GM23248 (cell line): ENCODE measurements around the gene TARS3. TPM values are rescaled to one million over a fixed set of nuclear protein-coding genes. Genes with fewer than 3 reads are reported as not detected.

Source experiments
- DNase-seq: peaks from one replicate; pipeline ENCODE4 v3.0.0-alpha.2; 2015
- H2AFZ ChIP-seq: fragments of 200-600 bp; sonication (generic); 2 replicates; pipeline ENCODE4 v1.6.1; 2016; ENCODE audit warnings: antibody characterized with exemption
- H3F3A ChIP-seq: fragments of 200-600 bp; sonication (generic); 2 replicates; pipeline ENCODE4 v1.6.1; 2016; ENCODE audit warnings: mild to moderate bottlenecking, antibody characterized with exemption, mixed run types; ENCODE audit not compliant: insufficient read depth
- H3K27ac ChIP-seq: fragments of 200-600 bp; sonication (generic); 2 replicates; pipeline ENCODE4 v1.5.1; 2016; ENCODE audit warnings: mild to moderate bottlenecking
- H3K27me3 ChIP-seq: fragments of 200-600 bp; sonication (generic); replicated peaks from 2 replicates; pipeline ENCODE4 v1.6.1; 2016; ENCODE audit warnings: mild to moderate bottlenecking; ENCODE audit not compliant: insufficient read depth
- H3K36me3 ChIP-seq: fragments of 200-600 bp; sonication (generic); 2 replicates; pipeline ENCODE4 v1.6.1; 2016; ENCODE audit warnings: low read depth, mild to moderate bottlenecking
- H3K4me1 ChIP-seq: fragments of 200-600 bp; sonication (generic); 2 replicates; pipeline ENCODE4 v1.6.1; 2016; ENCODE audit warnings: mild to moderate bottlenecking; ENCODE audit not compliant: insufficient read depth
- H3K4me2 ChIP-seq: fragments of 200-600 bp; sonication (generic); one replicate; pipeline ENCODE4 v1.6.1; 2016; ENCODE audit warnings: mild to moderate bottlenecking; ENCODE audit not compliant: unreplicated experiment
- H3K4me3 ChIP-seq: fragments of 200-600 bp; sonication (generic); 2 replicates; pipeline ENCODE4 v1.5.1; 2016; ENCODE audit warnings: mild to moderate bottlenecking
- H3K79me2 ChIP-seq: fragments of 200-600 bp; sonication (generic); 2 replicates; pipeline ENCODE4 v1.6.1; 2016; ENCODE audit warnings: mild to moderate bottlenecking; ENCODE audit not compliant: insufficient read depth
- H3K9ac ChIP-seq: fragments of 200-600 bp; sonication (generic); 2 replicates; pipeline ENCODE4 v1.6.1; 2016; ENCODE audit warnings: mild to moderate bottlenecking
- H3K9me2 ChIP-seq: fragments of 200-600 bp; sonication (generic); 2 replicates; pipeline ENCODE4 v1.6.1; 2016; ENCODE audit warnings: mixed run types, mild to moderate bottlenecking, moderate library complexity; ENCODE audit not compliant: insufficient read depth
- H3K9me3 ChIP-seq: fragments of 200-600 bp; sonication (generic); one replicate; pipeline ENCODE4 v1.6.1; 2017; ENCODE audit warnings: low read depth
- H4K20me1 ChIP-seq: fragments of 200-600 bp; sonication (generic); 2 replicates; pipeline ENCODE4 v1.6.0; 2016; ENCODE audit not compliant: insufficient read depth
- EZH2 ChIP-seq: fragments of 200-600 bp; sonication (generic); IDR thresholded peaks from 2 replicates; pipeline ENCODE4 v1.6.1; 2018; ENCODE audit warnings: antibody characterized with exemption, mild to moderate bottlenecking; ENCODE audit not compliant: insufficient read depth, poor library complexity, severe bottlenecking
- EZH2phosphoT487 ChIP-seq: fragments of 200-600 bp; sonication (generic); IDR thresholded peaks from 2 replicates; pipeline ENCODE4 v1.6.1; 2018; ENCODE audit warnings: antibody characterized with exemption, moderate library complexity, mild to moderate bottlenecking, low read depth; ENCODE audit not compliant: insufficient read depth
- WGBS, 2 experiments: methylation state at CpG; one replicate each; pipeline ENCODE4 v1.1.6; 2015 to 2017; ENCODE audit warnings: low lambda C conversion rate in 2 of 2, low coverage in 1 of 2; ENCODE audit errors: missing lambda C conversion rate in 2 of 2; 5-methylcytosine and 5-hydroxymethylcytosine counted together
- in situ Hi-C: fragments of 300-500 bp; cut with MboI; formaldehyde crosslinking; loops from 2 replicates; pipeline ENCODE4 v1.15.0; 2020
- polyA plus RNA-seq: library from polyadenylated mRNA; unstranded; fragments of >200 nt; fragmentation: Nextera tagmentation; extraction: Ambion mirVana; gene quantifications from 2 replicates; pipeline ENCODE4 v1.2.1, GENCODE V29; 2016
- total RNA-seq: library from RNA; depleted of rRNA; stranded (reverse); fragments of >200 nt; shearing (Covaris generic); gene quantifications from 2 replicates; pipeline ENCODE4 v1.2.3, GENCODE V29; 2014

TARS3 gene
- total and polyA plus RNA-seq, 2 experiments from 2014 or later: 7.9 to 8.1 TPM

DNA sequence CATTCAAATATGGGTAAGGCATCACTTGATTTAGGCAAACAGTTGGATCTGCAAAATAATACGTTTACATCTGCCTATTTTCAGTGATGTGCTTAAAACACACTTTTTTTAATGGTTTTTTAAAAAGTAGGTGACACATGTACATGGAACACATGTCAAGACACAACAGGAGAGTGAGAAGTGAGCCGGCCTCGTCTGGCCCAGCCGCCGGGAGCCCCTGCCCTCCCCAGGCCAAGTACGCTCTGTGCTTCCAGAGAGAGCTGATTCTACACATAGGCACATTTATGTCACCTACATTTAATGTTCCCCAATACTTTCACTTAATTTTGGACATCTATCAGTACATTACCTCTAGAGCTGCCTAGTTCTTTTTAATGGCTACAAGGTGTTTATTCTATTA lies 75.9 kb downstream of the TARS3 start:
- H3F3A ChIP-seq: peaks cover 17% of the 10 kb centered on the region
- no peak overlapping the region for H3K27ac ChIP-seq
- DNase-seq: no peak
- in situ Hi-C loops: no loop called here
- no peak overlapping the region for H3K9ac ChIP-seq
- no peak overlapping the region for H3K4me2 ChIP-seq
- no peaks in the 10 kb centered on the region for H3K27me3 ChIP-seq
- TF ChIP-seq EZH2phosphoT487: no peak
- no peak for TF ChIP-seq EZH2
- H3K36me3 ChIP-seq: peaks cover 39% of the 10 kb centered on the region
- peaks cover 23% of the 10 kb centered on the region for H3K4me1 ChIP-seq
- H3K79me2 ChIP-seq: peaks cover 62% of the 10 kb centered on the region
- H2AFZ ChIP-seq: no peak overlapping the region
- no peaks in the 10 kb centered on the region for H3K9me3 ChIP-seq
- H4K20me1 ChIP-seq: no peaks in the 10 kb centered on the region
- H3K9me2 ChIP-seq: no peaks in the 10 kb centered on the region
- WGBS, 2 experiments: 96 to 98% methylated on average over 6 of the region's 6 CpGs
- no peak overlapping the region for H3K4me3 ChIP-seq

DNA sequence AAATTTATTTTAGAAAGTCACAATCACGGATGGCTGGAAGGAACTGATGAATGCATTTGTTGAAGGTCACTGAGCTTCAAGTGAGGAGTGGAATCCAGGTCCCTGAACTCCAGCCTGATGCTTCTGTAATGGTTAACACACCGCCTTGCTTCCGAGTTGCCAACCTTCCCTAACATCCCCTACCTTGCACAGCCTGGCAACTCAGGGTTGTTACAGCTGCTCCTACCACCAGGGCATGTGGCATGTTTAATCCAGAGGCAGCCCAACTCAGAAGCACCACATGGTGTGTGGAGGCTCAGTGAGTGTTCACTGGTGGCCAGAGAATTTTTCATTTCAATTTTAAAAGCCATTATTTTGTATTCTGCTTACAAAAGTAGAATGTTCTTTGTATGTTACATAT lies 77.0 kb downstream of the TARS3 start:
- Histone ChIP-seq H3F3A (peaks cover 23% of the 10 kb centered on the region), H2AFZ (no peak overlapping the region), H3K27me3 (no peaks in the 10 kb centered on the region), H3K9me2 (no peaks in the 10 kb centered on the region), H3K9me3 (no peaks in the 10 kb centered on the region), H3K27ac (0 out of 2 replicates have a peak overlapping the region, but pooled peaks have one; percentile 1), H3K4me1 (peaks cover 22% of the 10 kb centered on the region), H3K36me3 (peaks cover 45% of the 10 kb centered on the region), H3K4me2 (no peak overlapping the region), H3K9ac (no peak overlapping the region), H3K79me2 (peaks cover 62% of the 10 kb centered on the region), H4K20me1 (no peaks in the 10 kb centered on the region), H3K4me3 (no peak overlapping the region)
- TF ChIP-seq EZH2: no peak
- TF ChIP-seq EZH2phosphoT487: no peak
- in situ Hi-C loops: no loop called here
- DNase-seq: peak; percentile 41
- WGBS, 2 experiments: 84 to 91% methylated on average over 3 of the region's 3 CpGs

DNA sequence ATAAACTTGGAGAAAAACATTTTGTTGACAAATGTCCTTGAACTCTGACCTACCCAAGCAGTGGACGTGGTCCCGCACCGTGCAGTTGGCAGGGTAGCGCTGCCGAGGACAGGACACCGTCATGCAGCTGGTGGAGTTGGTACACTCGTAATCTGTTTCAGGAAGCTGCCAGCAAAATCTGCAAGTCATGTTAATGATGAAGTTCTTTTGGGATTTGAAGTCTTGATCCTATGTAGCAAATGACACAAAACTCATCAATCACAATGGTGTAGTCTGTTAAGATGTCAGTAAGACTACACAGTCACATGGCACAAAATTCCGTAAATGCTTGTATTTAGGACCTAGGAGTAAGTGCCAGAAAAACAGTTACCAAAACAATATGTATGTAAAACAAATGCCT lies 77.6 kb downstream of the TARS3 start:
- H3K4me3 ChIP-seq: no peak overlapping the region
- in situ Hi-C loops: no loop called here
- H2AFZ ChIP-seq: no peak overlapping the region
- peaks cover 45% of the 10 kb centered on the region for H3K36me3 ChIP-seq
- 0 out of 2 replicates have a peak overlapping the region, but pooled peaks have one; percentile 4 for H3K9ac ChIP-seq
- TF ChIP-seq EZH2phosphoT487 (no peak), EZH2 (no peak)
- no peaks in the 10 kb centered on the region for H3K9me3 ChIP-seq
- no peaks in the 10 kb centered on the region for H4K20me1 ChIP-seq
- WGBS, 2 experiments: 67 to 70% methylated on average over 8 of the region's 8 CpGs
- H3F3A ChIP-seq: peaks cover 26% of the 10 kb centered on the region
- peaks cover 60% of the 10 kb centered on the region for H3K79me2 ChIP-seq
- peak; percentile 29 for DNase-seq
- 0 out of 2 replicates have a peak overlapping the region, but pooled peaks have one; percentile 1 for H3K27ac ChIP-seq
- H3K4me1 ChIP-seq: peaks cover 27% of the 10 kb centered on the region
- no peak overlapping the region for H3K4me2 ChIP-seq
- no peaks in the 10 kb centered on the region for H3K27me3 ChIP-seq
- no peaks in the 10 kb centered on the region for H3K9me2 ChIP-seq

DNA sequence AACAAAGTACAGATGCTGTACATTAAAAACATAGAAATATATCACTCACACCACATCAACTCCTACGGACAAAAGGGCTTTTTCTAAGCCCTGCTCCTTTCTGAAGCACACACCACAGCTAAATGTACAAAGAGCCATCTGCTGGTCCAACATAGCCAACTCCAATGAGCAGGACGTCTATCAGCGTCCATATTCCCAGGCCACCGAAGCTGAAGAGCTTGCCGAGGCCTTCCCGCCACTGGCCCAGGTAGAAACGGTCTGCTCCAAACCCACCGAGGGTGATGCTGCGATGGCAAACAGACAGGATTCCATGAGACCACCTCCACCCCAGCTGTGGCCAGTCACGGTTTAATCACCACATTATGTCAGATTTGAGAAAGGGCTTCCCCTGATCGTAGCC lies 81.9 kb downstream of the TARS3 start:
- H3F3A ChIP-seq: peaks cover 17% of the 10 kb centered on the region
- no peak overlapping the region; the same call in 1 of the 2 replicates for H3K9ac ChIP-seq
- TF ChIP-seq EZH2phosphoT487: no peak
- no peak for TF ChIP-seq EZH2
- in situ Hi-C loops: loop anchor here (5.0 kb wide), 1 partner anchor 345 kb away; the partner anchor contains the start of gene SNRPA1
- no peaks in the 10 kb centered on the region for H3K27me3 ChIP-seq
- peaks cover 47% of the 10 kb centered on the region for H3K36me3 ChIP-seq
- no peak overlapping the region for H3K4me3 ChIP-seq
- DNase-seq: peak; percentile 23
- no peak overlapping the region for H3K4me2 ChIP-seq
- H3K27ac ChIP-seq: peak overlapping the region; percentile 30
- no peak overlapping the region for H2AFZ ChIP-seq
- H3K79me2 ChIP-seq: peaks cover 29% of the 10 kb centered on the region
- no peaks in the 10 kb centered on the region for H3K9me3 ChIP-seq
- no peaks in the 10 kb centered on the region for H4K20me1 ChIP-seq
- peaks cover 6% of the 10 kb centered on the region; the same call in 1 of the 2 replicates for H3K4me1 ChIP-seq
- 66 to 67% methylated on average over 11 of the region's 11 CpGs for WGBS, 2 experiments
- no peaks in the 10 kb centered on the region for H3K9me2 ChIP-seq
